Upper lobe of right lung (tissue), 1 donor: ENCODE data around the gene MEN1. TPM values are rescaled to one million over a fixed set of nuclear protein-coding genes. Genes with fewer than 3 reads are reported as not detected.
A peak's percentile ranks its signal among the peaks of the same experiment; 100 is the strongest.

Experiments
- ATAC-seq: fragments of 200-7000 bp; cut with Tn5 transposase; one replicate; pipeline ENCODE4 v1.9.1; 2020; ENCODE audit warnings: mild to moderate bottlenecking, moderate library complexity
- DNase-seq: peaks from one replicate; pipeline ENCODE4 v3.0.0-alpha.2; 2020
- H3K27ac ChIP-seq: fragments of 200-600 bp; one replicate; pipeline ENCODE4 v1.8.0; 2022
- H3K27me3 ChIP-seq: fragments of 200-600 bp; one replicate; pipeline ENCODE4 v1.8.0; 2022; ENCODE audit warnings: mild to moderate bottlenecking
- H3K36me3 ChIP-seq: fragments of 200-600 bp; one replicate; pipeline ENCODE4 v1.8.0; 2022
- H3K4me1 ChIP-seq: fragments of 200-600 bp; one replicate; pipeline ENCODE4 v1.8.0; 2022
- H3K4me3 ChIP-seq: fragments of 200-600 bp; one replicate; pipeline ENCODE4 v1.8.0; 2022; ENCODE audit warnings: mild to moderate bottlenecking
- H3K9me3 ChIP-seq: fragments of 200-600 bp; one replicate; pipeline ENCODE4 v1.8.0; 2022
- CTCF ChIP-seq: fragments of 200-600 bp; IDR thresholded peaks from one replicate; pipeline ENCODE4 v1.8.0; 2022; ENCODE audit warnings: antibody characterized with exemption
- intact Hi-C: fragments of 100-400 bp; cut with DNase I; formaldehyde crosslinking; loops from one replicate; pipeline ENCODE4 v1.11.0; 2022
- total RNA-seq: library from RNA; stranded (reverse); fragmentation: NEBNext Ultra II Directional; extraction: Animal tissue kit (Norgen Biotek cat#: 25700); gene quantifications from one replicate; pipeline ENCODE4 v1.2.1, GENCODE V29; 2021
- donor health status: DM: no; HTN: yes; CAD: no; lungs with severe emphysema.

Gene MEN1
- total RNA-seq, 1 donor from 2014 or later, result 22.5 TPM

- Histone ChIP-seq H3K4me1 (peaks cover 17% of the 10 kb centered on the region), H3K27me3 (no peaks in the 10 kb centered on the region), H3K27ac (no peak overlapping the region), H3K9me3 (no peaks in the 10 kb centered on the region), H3K36me3 (peaks cover 18% of the 10 kb centered on the region), H3K4me3 (no peak overlapping the region)
- no peak for TF ChIP-seq CTCF
- intact Hi-C loops, result no loop called here
- ATAC-seq (no peak), DNase-seq (no peak)
These were observed 11.1 kb downstream of the MEN1 start for GRCh38 chr11:64799256-64799622.

DNA sequence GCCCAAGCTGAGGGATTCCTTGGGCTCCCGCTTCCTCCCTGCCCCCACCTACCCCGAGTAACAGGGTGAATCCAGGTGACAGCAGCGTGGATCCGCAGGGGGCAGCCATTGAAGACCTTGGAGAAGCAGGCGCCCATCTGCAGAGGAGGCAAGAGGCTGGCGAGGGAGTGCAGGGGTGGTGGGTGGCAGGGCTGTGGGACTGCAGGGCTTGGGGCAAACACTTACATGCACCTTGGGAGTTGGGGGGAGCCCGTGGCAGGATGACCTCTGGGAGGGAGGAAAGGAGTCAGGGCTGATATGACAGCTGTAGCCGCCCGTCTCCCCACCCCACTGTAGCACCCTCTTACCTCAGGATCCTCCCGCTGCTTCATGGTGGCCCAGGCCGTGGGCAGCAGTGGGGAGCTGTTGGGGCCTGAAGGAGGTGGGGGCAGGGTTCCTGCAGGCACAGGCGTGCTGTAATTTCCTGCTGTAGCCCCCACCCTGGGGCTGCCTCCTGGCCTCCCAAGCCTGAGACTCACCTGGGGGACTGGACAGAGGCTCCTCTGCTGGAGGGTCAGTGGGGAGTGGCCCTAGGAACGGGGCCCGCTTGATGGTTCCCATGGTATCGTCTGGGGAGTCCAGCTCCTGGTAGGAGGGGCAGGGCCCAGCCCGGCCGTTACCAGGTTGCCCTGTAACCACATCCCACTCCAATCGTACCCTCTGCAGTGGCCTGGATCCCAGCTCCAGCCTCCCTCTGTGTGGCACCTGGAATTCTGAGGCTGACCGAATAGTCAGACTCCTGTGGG, 13.4 kb downstream of the MEN1 start:
- Histone ChIP-seq H3K4me1 (peaks cover 11% of the 10 kb centered on the region), H3K27ac (no peak overlapping the region), H3K27me3 (no peaks in the 10 kb centered on the region), H3K9me3 (no peaks in the 10 kb centered on the region), H3K36me3 (peaks cover 17% of the 10 kb centered on the region), H3K4me3 (no peak overlapping the region)
- ATAC-seq (no peak), DNase-seq (no peak)
- no peak for TF ChIP-seq CTCF
- intact Hi-C loops, result no loop called here

DNA sequence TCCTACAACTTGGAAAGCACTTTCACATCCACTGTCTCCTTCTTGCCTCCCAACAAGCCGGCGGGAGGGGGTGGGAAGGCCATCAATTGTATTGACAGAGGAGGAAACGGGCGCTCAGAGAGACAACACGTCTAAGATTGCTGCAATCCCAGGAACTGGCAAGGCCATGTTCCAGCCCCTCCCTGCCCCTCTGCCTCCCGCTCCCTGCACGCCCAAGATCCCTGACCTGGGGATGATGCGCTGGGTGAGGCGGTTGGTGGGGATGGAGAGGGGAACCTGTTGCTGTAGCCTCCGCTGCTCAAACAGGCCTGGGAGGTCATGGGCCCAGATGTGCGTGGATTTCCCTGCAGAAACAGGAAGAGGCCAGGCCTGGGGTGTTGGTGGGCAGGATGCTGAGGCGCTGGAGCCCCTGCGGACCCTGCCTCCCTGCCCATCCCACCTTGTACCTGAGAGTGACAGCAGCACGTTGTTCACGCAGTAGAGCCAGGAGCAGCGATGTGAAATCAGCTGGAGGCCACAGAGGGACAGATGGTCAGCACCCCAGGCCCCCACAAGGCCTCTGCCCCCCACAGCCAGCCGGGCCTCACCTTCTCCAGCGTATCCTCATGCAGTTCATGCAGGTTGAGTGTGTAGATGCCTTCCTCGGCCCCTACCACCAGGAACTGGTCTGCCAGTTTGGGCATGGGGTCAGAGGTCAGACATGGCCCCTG, 14.1 kb downstream of the MEN1 start:
- intact Hi-C loops, result no loop called here
- peak; percentile 59 for DNase-seq
- H3K36me3 ChIP-seq, result peaks cover 17% of the 10 kb centered on the region
- H3K9me3 ChIP-seq, result no peaks in the 10 kb centered on the region
- peaks cover 7% of the 10 kb centered on the region for H3K4me1 ChIP-seq
- no peak overlapping the region for H3K4me3 ChIP-seq
- TF ChIP-seq CTCF, result no peak
- H3K27ac ChIP-seq, result no peak overlapping the region
- H3K27me3 ChIP-seq, result no peaks in the 10 kb centered on the region
- no peak for ATAC-seq

GRCh38 chr11:64794526-64794925, 15.8 kb downstream of the MEN1 start:
- Histone ChIP-seq H3K9me3 (no peaks in the 10 kb centered on the region), H3K4me3 (no peak overlapping the region), H3K27me3 (no peaks in the 10 kb centered on the region), H3K36me3 (peaks cover 25% of the 10 kb centered on the region), H3K4me1 (peaks cover 7% of the 10 kb centered on the region), H3K27ac (no peak overlapping the region)
- intact Hi-C loops, result no loop called here
- TF ChIP-seq CTCF, result no peak
- DNase-seq, result peak; percentile 22
- no peak for ATAC-seq

GRCh38 chr11:64793271-64794160, 16.8 kb downstream of the MEN1 start:
- Histone ChIP-seq H3K36me3 (peaks cover 29% of the 10 kb centered on the region), H3K9me3 (no peaks in the 10 kb centered on the region), H3K27me3 (no peaks in the 10 kb centered on the region), H3K27ac (peak overlapping the region; percentile 11), H3K4me3 (no peak overlapping the region), H3K4me1 (peaks cover 7% of the 10 kb centered on the region)
- DNase-seq (peak; percentile 51), ATAC-seq (no peak)
- TF ChIP-seq CTCF, result no peak
- intact Hi-C loops, result no loop called here
